HG03060 (cell line): Measurements from ENCODE around the gene MAPKAP1.

ENCODE experiments used
- ATAC-seq: cut with Tn5 transposase; IDR thresholded peaks from one replicate; pipeline ENCODE4 v1.9.1; 2021; ENCODE audit warnings: low read depth, moderate number of reproducible peaks; ENCODE audit not compliant: unreplicated experiment

Gene MAPKAP1

GRCh38 chr9:125425170-125425897 lies 281.7 kb downstream of the MAPKAP1 start:
- no peak for ATAC-seq

GRCh38 chr9:125423964-125424363 lies 283.0 kb downstream of the MAPKAP1 start:
- no peak for ATAC-seq

- no peak for ATAC-seq
Observed at GRCh38 chr9:125422853-125423252, 284.2 kb downstream of the MAPKAP1 start.

- ATAC-seq: no peak
Observed at GRCh38 chr9:125421591-125422181, 285.3 kb downstream of the MAPKAP1 start.

- no peak for ATAC-seq
Observed at GRCh38 chr9:125421166-125421565, 285.8 kb downstream of the MAPKAP1 start.

- ATAC-seq: no peak
Observed at GRCh38 chr9:125418404-125418803, 288.6 kb downstream of the MAPKAP1 start.

GRCh38 chr9:125416517-125416916 lies 290.5 kb downstream of the MAPKAP1 start:
- ATAC-seq: no peak

GRCh38 chr9:125415583-125416460 lies 291.2 kb downstream of the MAPKAP1 start:
- no peak for ATAC-seq

GRCh38 chr9:125413579-125413978 lies 293.4 kb downstream of the MAPKAP1 start:
- ATAC-seq: no peak

GRCh38 chr9:125412166-125412565 lies 294.8 kb downstream of the MAPKAP1 start:
- ATAC-seq: no peak

GRCh38 chr9:125411171-125411756 lies 295.7 kb downstream of the MAPKAP1 start:
- no peak for ATAC-seq

GRCh38 chr9:125410522-125410894 lies 296.5 kb downstream of the MAPKAP1 start:
- ATAC-seq: no peak

GRCh38 chr9:125409637-125410521 lies 297.1 kb downstream of the MAPKAP1 start:
- ATAC-seq: no peak

- ATAC-seq: no peak
Observed at GRCh38 chr9:125409217-125409636, 297.8 kb downstream of the MAPKAP1 start.

- ATAC-seq: no peak
Observed at GRCh38 chr9:125407974-125408900, 298.8 kb downstream of the MAPKAP1 start.

- ATAC-seq: no peak
Observed at GRCh38 chr9:125407432-125407973, 299.5 kb downstream of the MAPKAP1 start.

GRCh38 chr9:125406810-125407087 lies 300.3 kb downstream of the MAPKAP1 start:
- ATAC-seq: no peak

- no peak for ATAC-seq
Observed at GRCh38 chr9:125405938-125406809, 300.8 kb downstream of the MAPKAP1 start.
